GM23248 (cell line): ENCODE results near the gene DOC2A.

Experiments used
- EZH2 ChIP-seq: fragments of 200-600 bp; sonication (generic); IDR thresholded peaks from 2 replicates; pipeline ENCODE4 v1.6.1; 2018; ENCODE audit warnings: antibody characterized with exemption, mild to moderate bottlenecking; ENCODE audit not compliant: insufficient read depth, poor library complexity, severe bottlenecking
- EZH2phosphoT487 ChIP-seq: fragments of 200-600 bp; sonication (generic); IDR thresholded peaks from 2 replicates; pipeline ENCODE4 v1.6.1; 2018; ENCODE audit warnings: antibody characterized with exemption, moderate library complexity, mild to moderate bottlenecking, low read depth; ENCODE audit not compliant: insufficient read depth

GRCh38 chr16:30054959-30055553, 44.2 kb upstream of the DOC2A start:
- TF ChIP-seq EZH2, result no peak
- TF ChIP-seq EZH2phosphoT487, result no peak
